Liver (tissue), 9 donors: ENCODE measurements around the gene BSN. TPM values are rescaled to one million over a fixed set of nuclear protein-coding genes. Genes with fewer than 3 reads are reported as not detected.

ENCODE experiments used
- DNase-seq: peaks from one replicate; pipeline ENCODE4 v3.0.0-alpha.2; 2017; ENCODE audit warnings: low spot score
- H3K27ac ChIP-seq, 2 donors: one replicate each; pipeline ENCODE4 v1.7.0; 2013; ENCODE audit warnings: inconsistent platforms in 2 of 2, low read length in 2 of 2, control low read depth in 1 of 2, low read depth in 1 of 2, mild to moderate bottlenecking in 1 of 2
- H3K27me3 ChIP-seq, 4 donors: one replicate each; pipeline versions ENCODE4 v1.6.1 to v1.7.0; 2013; ENCODE audit warnings: low read length in 3 of 4, inconsistent platforms in 1 of 4, mild to moderate bottlenecking in 1 of 4, moderate library complexity in 1 of 4; ENCODE audit not compliant: control insufficient read depth in 4 of 4, insufficient read depth in 4 of 4
- H3K36me3 ChIP-seq, 4 donors: one replicate each; pipeline versions ENCODE4 v1.6.1 to v1.7.0; 2013; ENCODE audit warnings: low read length in 3 of 4, mild to moderate bottlenecking in 3 of 4, low read depth in 1 of 4, moderate library complexity in 1 of 4; ENCODE audit not compliant: control insufficient read depth in 4 of 4, insufficient read depth in 3 of 4
- H3K4me1 ChIP-seq, 4 donors: one replicate each; pipeline versions ENCODE4 v1.6.1 to v1.7.0; 2013; ENCODE audit warnings: low read length in 3 of 4, mild to moderate bottlenecking in 3 of 4, moderate library complexity in 1 of 4; ENCODE audit not compliant: control insufficient read depth in 4 of 4, insufficient read depth in 4 of 4
- H3K4me3 ChIP-seq, 3 donors: one replicate each; pipeline versions ENCODE4 v1.6.1 to v1.7.0; 2013; ENCODE audit warnings: low read length in 3 of 3, control low read depth in 1 of 3, low read depth in 1 of 3, mild to moderate bottlenecking in 1 of 3
- H3K9ac ChIP-seq, 2 donors: one replicate each; pipeline ENCODE4 v1.7.0; 2013; ENCODE audit warnings: low read length in 2 of 2, mild to moderate bottlenecking in 2 of 2, moderate library complexity in 2 of 2, control low read depth in 1 of 2, low read depth in 1 of 2
- H3K9me3 ChIP-seq, 4 donors: one replicate each; pipeline versions ENCODE4 v1.6.1 to v1.7.0; 2013; ENCODE audit warnings: low read length in 3 of 4; ENCODE audit not compliant: control insufficient read depth in 4 of 4
- ATF3 ChIP-seq: IDR thresholded peaks from 2 replicates; pipeline ENCODE4 v1.6.1; 2016; ENCODE audit warnings: antibody characterized with exemption
- EGR1 ChIP-seq, 2 donors: IDR thresholded peaks; 2 replicates each; pipeline ENCODE4 v1.6.1; 2016 to 2018; ENCODE audit warnings: antibody characterized with exemption in 2 of 2, low read depth in 2 of 2
- FOXA1 ChIP-seq: IDR thresholded peaks from 2 replicates; pipeline ENCODE4 v1.6.1; 2016; ENCODE audit warnings: antibody characterized with exemption
- FOXA2 ChIP-seq: IDR thresholded peaks from 2 replicates; pipeline ENCODE4 v1.6.1; 2016; ENCODE audit warnings: antibody characterized with exemption
- GABPA ChIP-seq, 2 donors: IDR thresholded peaks in 1 of 2; conservative IDR thresholded peaks in 1 of 2; 2 replicates each; pipeline ENCODE4 v1.6.1; 2016; ENCODE audit warnings: antibody characterized with exemption in 2 of 2, mild to moderate bottlenecking in 1 of 2, moderate library complexity in 1 of 2
- HNF4A ChIP-seq, 2 donors: conservative IDR thresholded peaks; 2 replicates each; pipeline ENCODE4 v1.6.1; 2016; ENCODE audit warnings: antibody characterized with exemption in 2 of 2, mild to moderate bottlenecking in 2 of 2
- HNF4G ChIP-seq: IDR thresholded peaks from 2 replicates; pipeline ENCODE4 v1.6.1; 2016; ENCODE audit warnings: antibody characterized with exemption
- JUND ChIP-seq, 2 donors: IDR thresholded peaks; 2 replicates each; pipeline ENCODE4 v1.6.1; 2016; ENCODE audit warnings: antibody characterized with exemption in 2 of 2
- NR2F2 ChIP-seq: IDR thresholded peaks from 2 replicates; pipeline ENCODE4 v1.6.1; 2016; ENCODE audit warnings: antibody characterized with exemption
- RAD21 ChIP-seq, 2 donors: IDR thresholded peaks; 2 replicates each; pipeline ENCODE4 v1.6.1; 2016; ENCODE audit warnings: antibody characterized with exemption in 2 of 2, mild to moderate bottlenecking in 2 of 2
- REST ChIP-seq: IDR thresholded peaks from 2 replicates; pipeline ENCODE4 v1.6.1; 2016; ENCODE audit warnings: antibody characterized with exemption, mild to moderate bottlenecking
- RXRA ChIP-seq, 2 donors: IDR thresholded peaks; 2 replicates each; pipeline ENCODE4 v1.6.1; 2017 to 2018; ENCODE audit warnings: antibody characterized with exemption in 2 of 2, mild to moderate bottlenecking in 1 of 2
- SP1 ChIP-seq: IDR thresholded peaks from 2 replicates; pipeline ENCODE4 v1.6.1; 2018; ENCODE audit warnings: antibody characterized with exemption, mild to moderate bottlenecking
- TAF1 ChIP-seq: conservative IDR thresholded peaks from 2 replicates; pipeline ENCODE4 v1.6.1; 2016; ENCODE audit warnings: antibody characterized with exemption, mild to moderate bottlenecking
- YY1 ChIP-seq: IDR thresholded peaks from 2 replicates; pipeline ENCODE4 v1.6.1; 2016; ENCODE audit warnings: antibody characterized with exemption, mild to moderate bottlenecking
- WGBS: extraction: QIAGEN DNeasy Blood & Tissue Kit; methylation state at CpG from one replicate; pipeline ENCODE4 v1.1.7; 2013; 5-methylcytosine and 5-hydroxymethylcytosine counted together
- polyA plus RNA-seq, 2 donors: library from polyadenylated mRNA; stranded (reverse) in 1 of 2; unstranded in 1 of 2; fragments of 200-250 nt in 1 of 2; fragments of >200 nt in 1 of 2; fragmentation: Nextera tagmentation in 1 of 2; extraction: Ambion mirVana in 1 of 2; gene quantifications; one replicate each; pipeline versions ENCODE4 v1.2.1 to v1.2.3, GENCODE V29; 2013 to 2015
- total RNA-seq, 2 donors: library from RNA; depleted of rRNA; stranded (reverse); fragments of >200 nt; gene quantifications; one replicate each; pipeline ENCODE4 v1.2.3, GENCODE V29; 2014
- TF ChIP-seq, protein P1 (sequence below): IDR thresholded peaks from 2 replicates; pipeline ENCODE4 v1.6.1; 2016; ENCODE audit warnings: antibody characterized with exemption
- TF ChIP-seq, protein P2 (sequence below): IDR thresholded peaks from 2 replicates; pipeline ENCODE4 v1.6.1; 2016; ENCODE audit warnings: antibody characterized with exemption
- TF ChIP-seq, protein P3 (sequence below): fragments of 150-350 bp; IDR thresholded peaks from 2 replicates; pipeline ENCODE4 v1.5.1; 2017; ENCODE audit warnings: improper control_type of control experiment, low read depth, low read length; ENCODE audit not compliant: missing input control
- donor health status: healthy.
- donor health status: healthy.
- donor health status: healthy.
- donor health status: healthy.
- donor health status: healthy.

The BSN gene
- total and polyA plus RNA-seq, 4 donors = 0.32 to 0.67 (median 0.40) TPM

DNA sequence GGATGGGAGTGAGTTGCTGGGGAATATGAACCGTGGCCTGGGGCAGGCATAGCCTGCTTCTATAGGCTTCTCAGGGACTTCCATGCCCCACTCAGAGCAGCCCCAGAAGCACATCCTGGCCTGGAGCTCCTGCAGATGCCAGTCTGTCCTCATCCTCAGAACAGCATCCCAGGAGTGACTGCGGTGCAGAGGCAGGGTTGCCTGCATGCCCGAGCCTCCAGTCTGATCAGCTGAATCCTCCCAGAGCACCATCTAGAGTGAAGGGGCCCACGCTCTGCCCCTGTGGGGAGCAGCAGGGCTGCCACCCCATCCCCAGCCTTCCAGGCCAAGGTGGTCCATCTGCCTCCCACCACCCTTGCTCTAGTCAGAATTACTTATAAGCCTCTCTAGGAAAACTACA is 75.2 kb downstream of the BSN start:
- H3K36me3 ChIP-seq = peaks cover 0 to 4% (median 0%) of the 10 kb centered on the region in 4 donors
- no peak overlapping the region for H3K27ac ChIP-seq
- no peaks in the 10 kb centered on the region for H3K27me3 ChIP-seq
- WGBS = 95% methylated on average over 4 of the region's 4 CpGs
- no peaks in the 10 kb centered on the region for H3K9me3 ChIP-seq
- no peak for TF ChIP-seq TAF1
- TF ChIP-seq FOXA1 = no peak
- TF ChIP-seq, protein P1, sequence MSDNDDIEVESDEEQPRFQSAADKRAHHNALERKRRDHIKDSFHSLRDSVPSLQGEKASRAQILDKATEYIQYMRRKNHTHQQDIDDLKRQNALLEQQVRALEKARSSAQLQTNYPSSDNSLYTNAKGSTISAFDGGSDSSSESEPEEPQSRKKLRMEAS = no peak
- TF ChIP-seq REST = no peak
- no peak for TF ChIP-seq FOXA2
- no peak for TF ChIP-seq HNF4A (conservative IDR thresholded peaks at IDR 0.05)
- TF ChIP-seq, protein P2, sequence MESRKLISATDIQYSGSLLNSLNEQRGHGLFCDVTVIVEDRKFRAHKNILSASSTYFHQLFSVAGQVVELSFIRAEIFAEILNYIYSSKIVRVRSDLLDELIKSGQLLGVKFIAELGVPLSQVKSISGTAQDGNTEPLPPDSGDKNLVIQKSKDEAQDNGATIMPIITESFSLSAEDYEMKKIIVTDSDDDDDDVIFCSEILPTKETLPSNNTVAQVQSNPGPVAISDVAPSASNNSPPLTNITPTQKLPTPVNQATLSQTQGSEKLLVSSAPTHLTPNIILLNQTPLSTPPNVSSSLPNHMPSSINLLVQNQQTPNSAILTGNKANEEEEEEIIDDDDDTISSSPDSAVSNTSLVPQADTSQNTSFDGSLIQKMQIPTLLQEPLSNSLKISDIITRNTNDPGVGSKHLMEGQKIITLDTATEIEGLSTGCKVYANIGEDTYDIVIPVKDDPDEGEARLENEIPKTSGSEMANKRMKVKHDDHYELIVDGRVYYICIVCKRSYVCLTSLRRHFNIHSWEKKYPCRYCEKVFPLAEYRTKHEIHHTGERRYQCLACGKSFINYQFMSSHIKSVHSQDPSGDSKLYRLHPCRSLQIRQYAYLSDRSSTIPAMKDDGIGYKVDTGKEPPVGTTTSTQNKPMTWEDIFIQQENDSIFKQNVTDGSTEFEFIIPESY = no peak
- TF ChIP-seq SP1 = no peak
- no peak for TF ChIP-seq YY1
- no peak for TF ChIP-seq ATF3
- no peak for TF ChIP-seq NR2F2
- no peak for TF ChIP-seq RAD21 (IDR thresholded peaks at IDR 0.05)
- no peak for TF ChIP-seq EGR1 (IDR thresholded peaks at IDR 0.05; ENCODE audit: low read depth in 2 of 2)
- TF ChIP-seq JUND (IDR thresholded peaks at IDR 0.05) = no peak
- no peak for TF ChIP-seq RXRA (IDR thresholded peaks at IDR 0.05)
- no peak for TF ChIP-seq HNF4G
- TF ChIP-seq GABPA (IDR thresholded peaks at IDR 0.05 in 1 of 2, conservative IDR thresholded peaks at IDR 0.05 in 1 of 2) = no peak
- TF ChIP-seq, protein P3, sequence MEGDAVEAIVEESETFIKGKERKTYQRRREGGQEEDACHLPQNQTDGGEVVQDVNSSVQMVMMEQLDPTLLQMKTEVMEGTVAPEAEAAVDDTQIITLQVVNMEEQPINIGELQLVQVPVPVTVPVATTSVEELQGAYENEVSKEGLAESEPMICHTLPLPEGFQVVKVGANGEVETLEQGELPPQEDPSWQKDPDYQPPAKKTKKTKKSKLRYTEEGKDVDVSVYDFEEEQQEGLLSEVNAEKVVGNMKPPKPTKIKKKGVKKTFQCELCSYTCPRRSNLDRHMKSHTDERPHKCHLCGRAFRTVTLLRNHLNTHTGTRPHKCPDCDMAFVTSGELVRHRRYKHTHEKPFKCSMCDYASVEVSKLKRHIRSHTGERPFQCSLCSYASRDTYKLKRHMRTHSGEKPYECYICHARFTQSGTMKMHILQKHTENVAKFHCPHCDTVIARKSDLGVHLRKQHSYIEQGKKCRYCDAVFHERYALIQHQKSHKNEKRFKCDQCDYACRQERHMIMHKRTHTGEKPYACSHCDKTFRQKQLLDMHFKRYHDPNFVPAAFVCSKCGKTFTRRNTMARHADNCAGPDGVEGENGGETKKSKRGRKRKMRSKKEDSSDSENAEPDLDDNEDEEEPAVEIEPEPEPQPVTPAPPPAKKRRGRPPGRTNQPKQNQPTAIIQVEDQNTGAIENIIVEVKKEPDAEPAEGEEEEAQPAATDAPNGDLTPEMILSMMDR = no peak
- DNase-seq = no peak
- H3K4me3 ChIP-seq = no peak overlapping the region
- H3K4me1 ChIP-seq = no peaks in the 10 kb centered on the region
- H3K9ac ChIP-seq = no peak overlapping the region
